Activated T-helper 1 cell treated with anti-CD3 and anti-CD28 coated beads, Interleukin-12 subunit alpha, Interleukin-12 subunit beta, Interleukin-2, Interleukin-4 antibody, amounts not matched to agents 30 ng/mL and 10 ng/mL and 1 ng/mL, durations not matched to agents 14 hours and 24 hours and 36 hours (primary cell): ENCODE results near the gene OMA1. TPM values are rescaled to one million over a fixed set of nuclear protein-coding genes. Genes with fewer than 3 reads are reported as not detected.
"Not testable (repeated sequence)": the region's sequence is repeated elsewhere in the genome, so short reads cannot be mapped to it uniquely, and the experiment has no call there.

Source experiments
- DNase-seq: peaks from one replicate; pipeline ENCODE4 v3.0.0; 2021; ENCODE audit warnings: low spot score
- H3K27ac Mint-ChIP-seq: one replicate; pipeline ENCODE4 v1.8.0; 2021; ENCODE audit warnings: mild to moderate bottlenecking, mixed read lengths
- H3K27me3 Mint-ChIP-seq: one replicate; pipeline ENCODE4 v1.8.0; 2022; ENCODE audit warnings: mild to moderate bottlenecking, moderate library complexity, mixed read lengths; ENCODE audit not compliant: insufficient read depth
- H3K36me3 Mint-ChIP-seq: one replicate; pipeline ENCODE4 v1.8.0; 2021; ENCODE audit warnings: low read depth, mixed read lengths
- H3K4me1 Mint-ChIP-seq: one replicate; pipeline ENCODE4 v1.8.0; 2021; ENCODE audit warnings: low read depth, mixed read lengths
- H3K4me3 Mint-ChIP-seq: one replicate; pipeline ENCODE4 v1.8.0; 2021; ENCODE audit warnings: mild to moderate bottlenecking, moderate library complexity, mixed read lengths
- H3K9me3 Mint-ChIP-seq: one replicate; pipeline ENCODE4 v1.8.0; 2021; ENCODE audit warnings: mixed read lengths
- intact Hi-C: fragments of 100-400 bp; cut with micrococcal nuclease; formaldehyde crosslinking; loops from one replicate; pipeline ENCODE4 v1.15.1; 2024
- total RNA-seq: library from RNA; stranded (reverse); gene quantifications from 2 replicates; pipeline ENCODE4 v1.2.3, GENCODE V29; 2022

Gene OMA1
- total RNA-seq, 1 donor from 2014 or later: 12.9 TPM

DNA sequence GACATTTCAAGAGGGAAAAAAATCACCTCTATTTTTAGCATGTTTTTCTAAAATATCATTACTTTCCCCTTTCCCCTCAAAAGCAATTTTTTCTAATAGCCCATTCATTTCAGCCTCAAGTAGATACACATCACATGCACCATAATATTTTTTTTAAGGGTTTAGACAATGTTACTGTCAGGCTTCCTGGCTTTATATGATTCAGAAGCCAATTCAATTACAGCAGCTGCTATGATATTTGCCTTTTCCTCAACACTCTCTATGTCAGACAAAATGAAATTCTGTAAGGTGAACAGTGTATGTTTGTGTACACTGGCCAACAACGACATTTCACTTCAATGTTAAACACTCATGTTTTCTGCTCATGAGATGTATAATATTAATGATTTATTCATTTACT is 46.5 kb downstream of the OMA1 start:
- peaks cover 5% of the 10 kb centered on the region for H3K9me3 Mint-ChIP-seq
- DNase-seq: no peak
- H3K27me3 Mint-ChIP-seq: no peaks in the 10 kb centered on the region
- no peaks in the 10 kb centered on the region for H3K4me1 Mint-ChIP-seq
- peaks cover 9% of the 10 kb centered on the region for H3K36me3 Mint-ChIP-seq
- no peak overlapping the region for H3K27ac Mint-ChIP-seq
- H3K4me3 Mint-ChIP-seq: no peak overlapping the region
- intact Hi-C loops: no loop called here

DNA sequence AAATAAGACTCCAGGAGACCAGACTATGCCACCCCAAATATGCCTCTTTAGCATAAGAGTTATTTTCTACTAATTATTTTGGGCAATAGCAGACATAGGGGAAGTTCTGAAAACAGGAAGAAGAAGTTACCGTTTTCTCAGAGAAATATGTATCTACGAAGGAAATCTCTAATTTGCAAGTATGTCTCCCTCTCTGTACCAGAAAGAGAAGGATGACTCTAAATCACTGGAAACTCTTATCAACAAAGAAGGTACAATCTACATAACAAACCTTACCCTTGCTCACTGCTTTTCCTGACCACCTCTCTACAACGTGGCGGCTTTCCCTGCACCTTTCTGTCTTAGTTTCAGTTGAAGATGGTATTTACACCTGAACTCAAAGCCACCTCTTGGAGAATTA is 49.0 kb downstream of the OMA1 start:
- H3K4me3 Mint-ChIP-seq: no peak overlapping the region

DNA sequence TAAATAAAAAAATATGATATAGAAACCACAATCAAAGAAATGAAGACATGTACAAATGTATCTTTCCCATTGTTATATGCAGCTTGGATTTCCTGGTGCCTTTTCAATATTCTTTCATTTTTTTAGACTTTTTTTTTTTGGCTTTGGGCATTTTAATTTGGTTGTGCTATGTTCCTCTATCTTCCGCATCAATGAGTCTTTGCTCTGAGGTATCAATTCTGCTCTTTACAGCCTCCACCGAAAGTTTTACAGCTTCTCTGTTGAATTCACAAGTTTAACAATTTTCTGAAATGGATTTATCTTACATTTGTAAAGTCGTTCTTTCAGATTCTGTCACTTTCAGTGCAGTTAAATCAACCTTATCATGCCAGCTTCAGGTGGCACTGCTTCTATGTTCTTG is 50.5 kb downstream of the OMA1 start:
- Mint-ChIP-seq H3K4me1 (no peaks in the 10 kb centered on the region), H3K36me3 (peaks cover 8% of the 10 kb centered on the region), H3K4me3 (no peak overlapping the region)

More for the DNA sequence above, 49.0 kb downstream of the OMA1 start:
- peaks cover 5% of the 10 kb centered on the region for H3K9me3 Mint-ChIP-seq
- no peaks in the 10 kb centered on the region for H3K4me1 Mint-ChIP-seq
- intact Hi-C loops: no loop called here
- H3K36me3 Mint-ChIP-seq: peaks cover 6% of the 10 kb centered on the region
- no peak overlapping the region for H3K27ac Mint-ChIP-seq
- H3K27me3 Mint-ChIP-seq: no peaks in the 10 kb centered on the region
- no peak for DNase-seq

DNA sequence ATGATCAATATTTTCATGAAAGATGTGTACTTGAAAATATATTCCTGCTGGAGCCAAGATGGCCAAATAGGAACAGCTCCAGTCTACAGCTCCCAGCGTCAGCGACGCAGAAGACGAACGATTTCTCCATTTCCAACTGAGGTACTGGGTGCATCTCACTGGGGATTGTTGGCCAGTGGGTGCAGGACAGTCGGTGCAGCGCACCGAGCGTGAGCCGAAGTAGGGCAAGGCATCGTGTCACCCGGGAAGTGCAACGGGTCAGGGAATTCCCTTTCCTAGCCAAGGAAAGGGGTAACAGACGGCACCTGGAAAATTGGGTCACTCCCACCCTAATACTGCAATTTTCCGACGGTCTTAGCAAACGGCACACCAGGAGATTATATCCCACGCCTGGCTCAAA is 57.6 kb downstream of the OMA1 start:
- not testable (repeated sequence) for H3K4me3 Mint-ChIP-seq

More for the DNA sequence above, 50.5 kb downstream of the OMA1 start:
- H3K9me3 Mint-ChIP-seq: peaks cover 5% of the 10 kb centered on the region
- intact Hi-C loops: no loop called here
- DNase-seq: no peak
- H3K27ac Mint-ChIP-seq: no peak overlapping the region
- H3K27me3 Mint-ChIP-seq: no peaks in the 10 kb centered on the region

DNA sequence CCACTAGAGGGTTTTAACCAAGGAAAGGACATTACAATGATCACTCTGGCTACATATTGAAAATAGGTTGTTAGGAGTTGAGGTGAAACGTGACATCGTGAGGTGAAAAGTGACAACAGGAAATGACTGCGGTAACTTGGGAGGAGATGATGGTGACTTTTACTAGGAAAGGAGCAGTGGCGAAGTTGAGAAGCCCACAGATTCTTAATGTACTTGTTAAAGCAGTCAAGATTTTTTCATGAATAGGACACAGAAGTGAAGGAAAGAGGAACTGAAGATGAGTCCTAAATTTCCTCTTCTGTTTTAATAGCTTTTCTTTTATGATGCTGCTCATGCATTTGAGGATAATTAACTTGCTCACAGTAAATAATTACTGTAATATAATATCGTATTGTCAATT is 59.5 kb downstream of the OMA1 start:
- no peaks in the 10 kb centered on the region for H3K36me3 Mint-ChIP-seq
- H3K4me1 Mint-ChIP-seq: peaks cover 7% of the 10 kb centered on the region
- intact Hi-C loops: no loop called here
- H3K9me3 Mint-ChIP-seq: peaks cover 4% of the 10 kb centered on the region
- no peak for DNase-seq
- H3K27me3 Mint-ChIP-seq: no peaks in the 10 kb centered on the region
- H3K4me3 Mint-ChIP-seq: no peak overlapping the region
- no peak overlapping the region for H3K27ac Mint-ChIP-seq

More for the DNA sequence above, 57.6 kb downstream of the OMA1 start:
- H3K27ac Mint-ChIP-seq, DNase-seq, intact Hi-C loops, H3K36me3 Mint-ChIP-seq, H3K27me3 Mint-ChIP-seq, H3K9me3 Mint-ChIP-seq, H3K4me1 Mint-ChIP-seq: not testable (repeated sequence)

DNA sequence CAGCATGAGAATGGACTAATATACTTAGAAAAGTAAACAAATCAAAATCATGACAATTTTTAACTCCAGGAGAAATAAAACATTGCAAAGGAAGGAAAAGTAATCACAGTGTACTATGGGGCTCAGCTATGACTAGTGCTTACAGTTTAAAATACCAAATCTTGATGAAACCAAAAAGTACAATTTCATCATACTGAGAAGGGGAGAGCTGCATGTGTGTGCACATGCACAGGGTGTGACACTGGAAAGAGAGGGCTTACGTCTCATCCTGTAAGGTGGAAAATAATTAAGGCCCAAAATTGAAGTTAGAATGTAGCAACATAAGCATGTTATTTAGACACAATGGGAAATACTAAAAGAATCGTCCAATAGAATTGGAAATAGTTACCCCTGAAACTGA is 64.6 kb downstream of the OMA1 start:
- Mint-ChIP-seq H3K36me3 (peaks cover 5% of the 10 kb centered on the region), H3K4me3 (no peak overlapping the region), H3K27me3 (no peaks in the 10 kb centered on the region), H3K9me3 (no peaks in the 10 kb centered on the region), H3K4me1 (peaks cover 5% of the 10 kb centered on the region), H3K27ac (no peak overlapping the region)
- intact Hi-C loops: no loop called here
- no peak for DNase-seq

DNA sequence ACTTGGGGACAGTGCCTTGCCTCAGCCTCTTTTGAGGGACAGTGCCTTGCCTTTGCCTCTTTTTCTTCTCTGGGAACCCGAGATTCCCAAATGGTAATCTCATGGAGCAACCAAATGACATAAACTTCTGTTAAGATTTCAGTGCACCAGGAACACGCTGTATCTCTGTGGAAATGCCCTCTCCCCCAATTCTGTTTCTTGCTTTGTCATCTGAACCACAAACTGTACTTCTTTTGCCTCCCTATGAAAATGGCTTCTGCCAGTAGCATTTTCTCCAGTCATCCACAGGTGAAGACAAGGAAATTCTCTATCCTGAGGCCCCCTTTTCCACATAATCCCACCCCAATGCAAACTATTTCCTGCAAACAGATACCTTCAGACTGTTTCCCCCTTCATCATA is 66.3 kb downstream of the OMA1 start:
- H3K9me3 Mint-ChIP-seq: no peaks in the 10 kb centered on the region
- H3K36me3 Mint-ChIP-seq: peaks cover 5% of the 10 kb centered on the region
- H3K27ac Mint-ChIP-seq: no peak overlapping the region
- no peaks in the 10 kb centered on the region for H3K27me3 Mint-ChIP-seq
- no peak for DNase-seq
- H3K4me3 Mint-ChIP-seq: no peak overlapping the region
- no peaks in the 10 kb centered on the region for H3K4me1 Mint-ChIP-seq
- intact Hi-C loops: no loop called here

DNA sequence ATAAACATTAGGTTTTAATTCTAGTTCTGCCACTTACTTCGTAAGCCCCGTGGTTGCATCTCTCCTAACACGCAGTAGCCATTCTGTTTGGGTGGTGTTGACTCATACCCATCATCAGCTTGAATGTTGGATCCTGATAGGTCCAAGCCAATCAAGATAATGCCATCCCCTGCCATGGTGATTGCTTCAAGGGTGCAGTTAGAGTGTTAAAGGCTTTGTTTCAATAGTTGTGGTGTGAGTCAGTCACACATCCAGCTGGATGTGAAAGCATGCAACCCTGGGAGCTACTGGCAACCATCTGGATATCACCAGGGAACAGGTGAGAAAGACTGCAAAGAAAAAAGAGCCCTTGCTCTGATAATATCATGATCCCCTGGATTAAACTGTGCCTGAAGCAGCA is 69.1 kb downstream of the OMA1 start:
- H3K27me3 Mint-ChIP-seq: no peaks in the 10 kb centered on the region
- H3K27ac Mint-ChIP-seq: no peak overlapping the region
- no peak for DNase-seq
- intact Hi-C loops: no loop called here
- H3K4me1 Mint-ChIP-seq: no peaks in the 10 kb centered on the region
- H3K4me3 Mint-ChIP-seq: no peak overlapping the region
- H3K9me3 Mint-ChIP-seq: no peaks in the 10 kb centered on the region
- peaks cover 5% of the 10 kb centered on the region for H3K36me3 Mint-ChIP-seq

DNA sequence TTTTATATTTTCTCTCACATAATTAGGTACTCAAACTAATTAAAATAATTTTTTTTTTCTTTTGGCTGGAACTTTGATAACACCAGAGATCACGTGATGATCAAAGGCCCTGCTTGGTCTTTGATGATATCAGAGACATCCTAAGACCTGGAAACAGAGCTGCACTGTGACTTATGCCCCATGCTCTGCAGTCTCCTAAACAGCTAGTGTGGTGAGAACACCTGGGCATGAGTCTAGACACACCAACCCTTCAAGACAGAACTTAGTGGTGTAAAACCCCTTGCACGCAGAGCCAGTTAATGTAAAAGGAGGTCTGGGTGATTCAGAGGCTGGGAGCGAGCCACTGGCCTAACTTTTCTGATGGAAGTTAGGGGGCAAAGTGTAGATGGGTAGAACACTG is 70.3 kb downstream of the OMA1 start:
- Mint-ChIP-seq H3K4me1 (no peaks in the 10 kb centered on the region), H3K9me3 (no peaks in the 10 kb centered on the region), H3K27ac (no peak overlapping the region), H3K27me3 (no peaks in the 10 kb centered on the region), H3K36me3 (peaks cover 5% of the 10 kb centered on the region), H3K4me3 (no peak overlapping the region)
- intact Hi-C loops: no loop called here
- DNase-seq: no peak

DNA sequence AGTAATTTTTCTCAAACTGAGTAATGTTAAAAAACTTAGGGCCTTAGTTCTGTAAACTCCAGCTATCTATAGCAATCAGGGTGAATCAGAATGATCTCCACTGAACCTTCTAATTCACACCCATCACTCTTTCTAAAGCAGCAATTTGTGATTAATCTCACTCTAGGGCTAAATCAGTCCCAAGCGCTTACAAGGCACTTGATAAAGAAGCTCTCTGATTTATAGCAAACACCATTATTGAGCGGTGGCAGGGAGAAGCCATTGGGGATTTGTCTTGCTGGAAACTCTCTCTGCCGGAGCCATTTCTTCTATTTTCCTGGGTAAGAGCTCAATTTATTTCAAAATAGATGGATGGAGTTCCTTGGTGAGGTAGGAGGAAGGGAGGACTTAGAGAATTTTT is 77.0 kb downstream of the OMA1 start:
- DNase-seq: no peak
- no peaks in the 10 kb centered on the region for H3K27me3 Mint-ChIP-seq
- intact Hi-C loops: no loop called here
- H3K4me1 Mint-ChIP-seq: no peaks in the 10 kb centered on the region
- no peaks in the 10 kb centered on the region for H3K9me3 Mint-ChIP-seq
- H3K27ac Mint-ChIP-seq: no peak overlapping the region
- H3K4me3 Mint-ChIP-seq: no peak overlapping the region
- no peaks in the 10 kb centered on the region for H3K36me3 Mint-ChIP-seq

DNA sequence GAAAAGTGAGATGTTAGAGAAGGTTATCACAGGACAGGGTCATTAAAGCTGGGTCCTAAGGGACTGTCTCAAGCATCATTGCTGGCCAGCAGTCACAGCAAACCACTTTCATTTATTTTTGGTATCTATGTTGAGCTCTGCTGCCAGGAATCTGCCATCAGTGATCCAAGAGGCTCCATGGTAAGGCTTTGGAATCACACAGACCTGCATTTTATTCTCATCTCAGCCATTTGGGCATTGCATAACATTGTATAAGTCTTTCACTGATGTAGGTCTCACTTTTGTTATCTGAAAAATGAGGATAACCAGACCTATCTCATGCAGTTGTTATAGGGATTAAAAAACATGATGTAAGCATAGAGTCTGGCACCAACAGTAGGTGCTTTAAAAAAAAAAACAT is 77.5 kb downstream of the OMA1 start:
- Mint-ChIP-seq H3K36me3 (no peaks in the 10 kb centered on the region), H3K27ac (no peak overlapping the region), H3K4me1 (no peaks in the 10 kb centered on the region), H3K9me3 (no peaks in the 10 kb centered on the region), H3K27me3 (no peaks in the 10 kb centered on the region), H3K4me3 (no peak overlapping the region)
- no peak for DNase-seq
- intact Hi-C loops: no loop called here

DNA sequence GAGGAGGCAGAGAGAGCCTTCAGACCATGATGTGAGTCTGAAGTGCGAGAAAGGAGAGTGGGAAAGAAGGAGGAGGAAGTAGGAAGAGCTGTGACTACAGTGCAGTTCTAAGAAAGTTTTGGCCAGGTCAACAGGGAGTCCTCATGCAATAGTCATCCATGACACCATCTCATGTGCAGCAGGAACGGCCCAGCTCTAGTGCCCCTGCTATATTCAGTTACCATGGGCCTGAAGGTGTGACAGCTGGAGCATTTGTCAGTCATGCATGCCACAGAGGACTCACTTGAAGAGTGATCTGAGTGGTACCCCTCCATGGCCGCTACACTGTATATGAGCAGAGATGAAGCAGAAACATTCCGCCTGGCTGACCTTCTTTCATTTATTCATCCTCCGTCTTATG is 77.9 kb downstream of the OMA1 start:
- intact Hi-C loops: no loop called here
- Mint-ChIP-seq H3K36me3 (no peaks in the 10 kb centered on the region), H3K9me3 (no peaks in the 10 kb centered on the region), H3K4me1 (no peaks in the 10 kb centered on the region), H3K27me3 (no peaks in the 10 kb centered on the region), H3K27ac (no peak overlapping the region), H3K4me3 (no peak overlapping the region)
- DNase-seq: no peak

DNA sequence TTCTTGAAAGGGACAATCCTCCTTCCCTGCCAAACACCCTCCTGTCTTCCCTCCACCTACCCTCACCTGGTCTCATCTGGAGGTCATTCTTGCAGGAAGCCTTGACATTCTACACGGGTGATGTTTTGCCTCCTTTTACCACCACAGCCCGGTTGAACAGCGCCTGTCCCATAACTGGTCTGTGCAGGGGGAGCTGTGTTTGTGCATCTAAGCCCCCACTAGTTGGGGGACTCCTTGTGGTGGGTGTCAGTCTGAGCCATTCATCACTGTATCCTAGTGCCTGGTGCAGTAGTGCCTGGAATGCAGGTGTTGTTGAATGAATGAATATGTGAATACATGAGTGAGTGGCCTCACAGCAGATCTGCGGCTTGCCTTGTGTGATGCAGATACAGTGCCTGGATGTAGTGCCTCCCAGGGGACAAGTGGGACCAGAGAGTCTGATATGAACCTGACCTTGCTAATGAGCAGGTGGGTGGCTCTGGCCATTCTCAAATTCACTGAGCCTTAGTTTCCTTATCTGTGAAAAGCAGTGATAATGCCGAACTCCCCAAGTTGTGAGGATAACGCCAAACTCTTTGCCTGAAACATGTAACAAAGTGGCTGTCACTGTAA is 79.8 kb downstream of the OMA1 start:
- DNase-seq: no peak
- Mint-ChIP-seq H3K27me3 (no peaks in the 10 kb centered on the region), H3K4me1 (no peaks in the 10 kb centered on the region), H3K27ac (no peak overlapping the region), H3K9me3 (no peaks in the 10 kb centered on the region), H3K36me3 (no peaks in the 10 kb centered on the region), H3K4me3 (no peak overlapping the region)
- intact Hi-C loops: no loop called here
